Activated naive CD8-positive, alpha-beta T cell treated with anti-CD3 and anti-CD28 coated beads, Interleukin-2, amount 50 U/mL, for 24 hours (primary cell): ENCODE data around the gene CELF2.
"Not testable (repeated sequence)": the region's sequence is repeated elsewhere in the genome, so short reads cannot be mapped to it uniquely, and the experiment has no call there.

Source experiments
- ATAC-seq: fragments of 150-1000 bp; cut with Tn5 transposase; one replicate; pipeline ENCODE4 v1.10.0; 2021
- DNase-seq: peaks from one replicate; pipeline ENCODE4 v3.0.0; 2021
- H3K27ac Mint-ChIP-seq: one replicate; pipeline ENCODE4 v1.8.0; 2021; ENCODE audit warnings: mild to moderate bottlenecking, mixed read lengths
- H3K27me3 Mint-ChIP-seq: one replicate; pipeline ENCODE4 v1.8.0; 2021; ENCODE audit warnings: mixed read lengths
- H3K36me3 Mint-ChIP-seq: one replicate; pipeline ENCODE4 v1.8.0; 2021; ENCODE audit warnings: low read depth, mixed read lengths
- H3K4me1 Mint-ChIP-seq: one replicate; pipeline ENCODE4 v1.8.0; 2021; ENCODE audit warnings: mixed read lengths
- H3K4me3 Mint-ChIP-seq: one replicate; pipeline ENCODE4 v1.8.0; 2021; ENCODE audit warnings: mild to moderate bottlenecking, moderate library complexity, mixed read lengths
- H3K9me3 Mint-ChIP-seq: one replicate; pipeline ENCODE4 v1.8.0; 2021; ENCODE audit warnings: mixed read lengths

CELF2 gene

GRCh38 chr10:11119843-11120242 is 102.2 kb downstream of the CELF2 start:
- Mint-ChIP-seq H3K36me3 (peaks cover 10% of the 10 kb centered on the region), H3K4me3 (no peak overlapping the region), H3K27ac (no peak overlapping the region), H3K27me3 (no peaks in the 10 kb centered on the region), H3K4me1 (peaks cover 17% of the 10 kb centered on the region), H3K9me3 (peaks cover 15% of the 10 kb centered on the region)
- DNase-seq = no peak
- no peak for ATAC-seq

- DNase-seq = no peak
- H3K4me1 Mint-ChIP-seq = peaks cover 13% of the 10 kb centered on the region
- H3K27me3 Mint-ChIP-seq = no peaks in the 10 kb centered on the region
- H3K9me3 Mint-ChIP-seq = peaks cover 23% of the 10 kb centered on the region
- H3K4me3 Mint-ChIP-seq = no peak overlapping the region
- peaks cover 10% of the 10 kb centered on the region for H3K36me3 Mint-ChIP-seq
- ATAC-seq = no peak
- H3K27ac Mint-ChIP-seq = no peak overlapping the region
Measured at GRCh38 chr10:11120711-11121110, 103.0 kb downstream of the CELF2 start.

- H3K27ac Mint-ChIP-seq, ATAC-seq, H3K4me3 Mint-ChIP-seq, H3K27me3 Mint-ChIP-seq, DNase-seq: not testable (repeated sequence)
- Mint-ChIP-seq H3K4me1 (peaks cover 13% of the 10 kb centered on the region), H3K36me3 (peaks cover 10% of the 10 kb centered on the region), H3K9me3 (peaks cover 25% of the 10 kb centered on the region)
Measured at GRCh38 chr10:11123892-11124291, 106.2 kb downstream of the CELF2 start.

GRCh38 chr10:11125004-11125403 is 107.3 kb downstream of the CELF2 start:
- Mint-ChIP-seq H3K36me3 (peaks cover 10% of the 10 kb centered on the region), H3K4me3 (no peak overlapping the region), H3K27me3 (no peaks in the 10 kb centered on the region), H3K27ac (no peak overlapping the region), H3K4me1 (peaks cover 13% of the 10 kb centered on the region), H3K9me3 (peaks cover 25% of the 10 kb centered on the region)
- DNase-seq (no peak), ATAC-seq (no peak)

DNA sequence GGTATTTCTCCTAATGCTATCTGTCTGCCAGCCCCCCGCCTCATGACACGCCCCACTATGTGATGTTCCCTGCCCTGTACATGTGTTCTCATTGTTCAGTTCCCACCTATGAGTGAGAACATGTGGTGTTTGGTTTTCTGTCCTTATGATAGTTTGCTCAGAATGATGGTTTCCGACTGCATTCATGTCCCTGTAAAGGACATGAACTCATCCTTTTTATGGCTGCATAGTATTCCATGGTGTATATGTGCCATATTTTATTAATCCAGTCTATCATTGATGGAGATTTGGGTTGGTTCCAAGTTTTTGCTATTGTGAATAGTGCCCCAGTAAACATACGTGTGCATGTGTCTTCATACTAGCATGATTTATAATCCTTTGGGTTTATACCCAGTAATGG is 109.3 kb downstream of the CELF2 start:
- not testable (repeated sequence) for H3K27me3 Mint-ChIP-seq, DNase-seq, H3K4me3 Mint-ChIP-seq, ATAC-seq, H3K27ac Mint-ChIP-seq
- Mint-ChIP-seq H3K9me3 (peaks cover 25% of the 10 kb centered on the region), H3K36me3 (peaks cover 10% of the 10 kb centered on the region), H3K4me1 (peaks cover 11% of the 10 kb centered on the region)

- Mint-ChIP-seq H3K27me3 (no peaks in the 10 kb centered on the region), H3K4me1 (no peaks in the 10 kb centered on the region), H3K4me3 (no peak overlapping the region), H3K27ac (no peak overlapping the region), H3K9me3 (no peaks in the 10 kb centered on the region), H3K36me3 (no peaks in the 10 kb centered on the region)
- DNase-seq (no peak), ATAC-seq (no peak)
Measured at GRCh38 chr10:11131112-11131639, 113.5 kb downstream of the CELF2 start.

DNA sequence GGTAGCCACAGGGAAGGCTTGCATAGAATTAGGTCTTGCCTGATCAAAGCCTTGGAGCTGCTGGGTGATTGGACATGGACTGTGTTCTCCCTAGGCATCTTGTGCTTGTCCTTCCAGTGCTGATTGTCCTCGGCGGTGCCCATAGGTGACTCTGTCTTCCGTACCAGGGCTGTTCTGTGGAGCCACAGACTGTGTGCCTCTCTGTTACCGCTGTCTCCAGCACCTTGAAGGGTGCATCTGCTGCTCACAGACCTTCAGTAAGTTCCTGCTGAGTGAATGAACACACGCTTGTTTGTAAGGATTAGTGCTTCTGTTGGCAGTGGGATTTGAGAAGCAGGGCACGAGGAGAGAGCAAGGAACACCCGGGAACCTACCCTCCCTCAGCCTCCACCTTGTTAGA is 116.7 kb downstream of the CELF2 start:
- H3K4me3 Mint-ChIP-seq = no peak overlapping the region
- H3K4me1 Mint-ChIP-seq = peaks cover 2% of the 10 kb centered on the region
- H3K27me3 Mint-ChIP-seq = no peaks in the 10 kb centered on the region
- no peak overlapping the region for H3K27ac Mint-ChIP-seq
- no peaks in the 10 kb centered on the region for H3K36me3 Mint-ChIP-seq
- H3K9me3 Mint-ChIP-seq = no peaks in the 10 kb centered on the region
- no peak for DNase-seq
- no peak for ATAC-seq

DNA sequence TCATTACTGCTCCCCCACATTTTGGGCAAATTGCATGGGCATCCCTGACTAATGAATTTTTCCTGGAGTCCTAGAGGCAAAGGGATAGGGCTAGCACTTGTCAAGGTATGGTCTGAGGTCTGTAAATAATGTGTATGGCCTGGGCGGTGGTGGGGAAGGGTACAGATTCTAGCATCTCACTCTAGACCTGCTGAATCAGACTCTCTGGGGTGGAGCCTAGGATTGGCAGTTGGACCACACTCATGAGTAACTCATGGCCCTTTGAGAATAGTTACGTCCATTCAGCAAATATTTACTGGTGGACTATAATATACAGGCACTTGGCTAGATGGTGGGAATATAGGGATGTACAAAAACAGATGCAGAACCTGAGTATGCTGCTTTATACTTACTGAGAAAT is 118.0 kb downstream of the CELF2 start:
- Mint-ChIP-seq H3K36me3 (no peaks in the 10 kb centered on the region), H3K27me3 (no peaks in the 10 kb centered on the region), H3K27ac (no peak overlapping the region), H3K4me1 (peaks cover 13% of the 10 kb centered on the region), H3K4me3 (no peak overlapping the region), H3K9me3 (no peaks in the 10 kb centered on the region)
- ATAC-seq (no peak), DNase-seq (no peak)

- no peak overlapping the region for H3K27ac Mint-ChIP-seq
- ATAC-seq (no peak), DNase-seq (no peak)
- H3K9me3 Mint-ChIP-seq = no peaks in the 10 kb centered on the region
- no peak overlapping the region for H3K4me3 Mint-ChIP-seq
- no peaks in the 10 kb centered on the region for H3K27me3 Mint-ChIP-seq
- H3K4me1 Mint-ChIP-seq = peaks cover 38% of the 10 kb centered on the region
- no peaks in the 10 kb centered on the region for H3K36me3 Mint-ChIP-seq
Measured at GRCh38 chr10:11138314-11139033, 120.8 kb downstream of the CELF2 start.

DNA sequence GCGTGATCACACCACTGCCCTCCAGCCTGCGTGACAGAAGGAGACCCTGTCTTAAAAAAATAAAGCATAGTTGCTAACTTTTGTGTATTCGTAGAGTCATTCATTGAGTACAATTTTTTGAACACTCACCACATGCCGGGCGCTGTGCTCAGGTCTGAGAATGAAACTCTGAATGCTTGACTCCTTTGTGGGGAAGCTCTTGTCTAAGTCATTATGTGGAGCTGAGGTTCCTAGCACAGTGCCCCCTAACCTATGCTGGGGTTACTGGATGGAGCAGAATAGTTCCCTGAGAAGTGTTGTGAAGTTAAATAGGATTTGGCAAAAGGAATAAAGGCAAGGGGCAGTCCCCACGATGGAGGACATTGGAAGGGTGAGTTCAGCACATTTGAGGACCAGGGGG is 123.3 kb downstream of the CELF2 start:
- DNase-seq (no peak), ATAC-seq (peak; percentile 50)
- Mint-ChIP-seq H3K36me3 (no peaks in the 10 kb centered on the region), H3K4me1 (peaks cover 61% of the 10 kb centered on the region), H3K27ac (peak overlapping the region; percentile 32), H3K27me3 (no peaks in the 10 kb centered on the region), H3K9me3 (no peaks in the 10 kb centered on the region), H3K4me3 (peak overlapping the region; percentile 18)

GRCh38 chr10:11141571-11142091 is 124.0 kb downstream of the CELF2 start:
- no peaks in the 10 kb centered on the region for H3K36me3 Mint-ChIP-seq
- H3K27me3 Mint-ChIP-seq = no peaks in the 10 kb centered on the region
- H3K4me3 Mint-ChIP-seq = no peak overlapping the region
- ATAC-seq (no peak), DNase-seq (no peak)
- no peaks in the 10 kb centered on the region for H3K9me3 Mint-ChIP-seq
- no peak overlapping the region for H3K27ac Mint-ChIP-seq
- peaks cover 67% of the 10 kb centered on the region for H3K4me1 Mint-ChIP-seq

GRCh38 chr10:11142777-11143176 is 125.1 kb downstream of the CELF2 start:
- peaks cover 79% of the 10 kb centered on the region for H3K4me1 Mint-ChIP-seq

DNA sequence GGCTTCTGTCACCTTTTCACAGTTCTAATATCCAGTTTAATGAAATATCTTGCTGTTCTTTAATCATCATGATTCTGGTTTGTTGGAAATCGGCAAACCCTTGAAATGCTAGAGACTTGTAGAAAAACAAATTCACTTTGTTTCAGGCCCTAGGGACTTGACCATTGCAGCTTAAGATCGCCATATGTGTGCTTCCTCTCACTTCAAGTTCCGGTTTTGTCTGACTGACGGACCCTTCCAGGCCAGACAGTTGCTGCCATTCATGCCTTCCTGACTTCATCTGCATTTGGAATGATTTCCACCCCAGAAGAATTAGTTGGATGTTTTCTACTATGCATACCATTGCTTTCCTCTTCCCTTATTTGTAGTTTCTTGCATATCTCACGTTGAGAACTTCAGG is 125.6 kb downstream of the CELF2 start:
- Mint-ChIP-seq H3K4me3 (no peak overlapping the region), H3K9me3 (no peaks in the 10 kb centered on the region)

More at GRCh38 chr10:11142777-11143176, 125.1 kb downstream of the CELF2 start:
- H3K27me3 Mint-ChIP-seq = no peaks in the 10 kb centered on the region
- no peaks in the 10 kb centered on the region for H3K36me3 Mint-ChIP-seq
- H3K9me3 Mint-ChIP-seq = no peaks in the 10 kb centered on the region
- no peak overlapping the region for H3K4me3 Mint-ChIP-seq
- H3K27ac Mint-ChIP-seq = peak overlapping the region; percentile 66
- DNase-seq (no peak), ATAC-seq (no peak)

GRCh38 chr10:11144626-11145494 is 127.2 kb downstream of the CELF2 start:
- Mint-ChIP-seq H3K27ac (peak overlapping the region; percentile 91), H3K4me1 (peaks cover 93% of the 10 kb centered on the region), H3K36me3 (no peaks in the 10 kb centered on the region), H3K9me3 (no peaks in the 10 kb centered on the region), H3K4me3 (peak overlapping the region; percentile 79), H3K27me3 (no peaks in the 10 kb centered on the region)
- DNase-seq (no peak), ATAC-seq (no peak)

More for the DNA sequence above, 125.6 kb downstream of the CELF2 start:
- DNase-seq = no peak
- H3K36me3 Mint-ChIP-seq = no peaks in the 10 kb centered on the region
- ATAC-seq = no peak
- H3K4me1 Mint-ChIP-seq = peaks cover 83% of the 10 kb centered on the region
- peak overlapping the region; percentile 66 for H3K27ac Mint-ChIP-seq
- H3K27me3 Mint-ChIP-seq = no peaks in the 10 kb centered on the region

GRCh38 chr10:11145495-11145855 is 127.8 kb downstream of the CELF2 start:
- H3K27me3 Mint-ChIP-seq = no peaks in the 10 kb centered on the region
- H3K27ac Mint-ChIP-seq = peak overlapping the region; percentile 91
- H3K36me3 Mint-ChIP-seq = no peaks in the 10 kb centered on the region
- DNase-seq (peak; percentile 63), ATAC-seq (peak; percentile 73)
- H3K4me1 Mint-ChIP-seq = peaks cover 94% of the 10 kb centered on the region
- peak overlapping the region; percentile 79 for H3K4me3 Mint-ChIP-seq
- no peaks in the 10 kb centered on the region for H3K9me3 Mint-ChIP-seq
